ENCODE data around the gene PPP1R9B. TPM values are rescaled to one million over a fixed set of nuclear protein-coding genes. Genes with fewer than 3 reads are reported as not detected.

Gene PPP1R9B
- total RNA-seq, 1 donor, result 53.0 TPM

- Histone ChIP-seq H3K4me3 (ENCODE audit: low read length) (no peak overlapping the region), H3K4me1 (ENCODE audit: insufficient read depth, low read length) (no peaks in the 10 kb centered on the region), H3K9me3 (ENCODE audit: low read depth, low read length) (no peaks in the 10 kb centered on the region), H3K27me3 (ENCODE audit: insufficient read depth, low read length) (peaks cover 9% of the 10 kb centered on the region)
These were observed 39.7 kb downstream of the PPP1R9B start for GRCh38 chr17:50110591-50111349.

- Histone ChIP-seq H3K4me1 (ENCODE audit: insufficient read depth, low read length) (no peaks in the 10 kb centered on the region), H3K9me3 (ENCODE audit: low read depth, low read length) (no peaks in the 10 kb centered on the region), H3K27me3 (ENCODE audit: insufficient read depth, low read length) (no peaks in the 10 kb centered on the region), H3K4me3 (ENCODE audit: low read length) (no peak overlapping the region)
These were observed 40.7 kb downstream of the PPP1R9B start for GRCh38 chr17:50109785-50110184.

- Histone ChIP-seq H3K27me3 (ENCODE audit: insufficient read depth, low read length) (no peaks in the 10 kb centered on the region), H3K4me1 (ENCODE audit: insufficient read depth, low read length) (no peaks in the 10 kb centered on the region), H3K9me3 (ENCODE audit: low read depth, low read length) (no peaks in the 10 kb centered on the region), H3K4me3 (ENCODE audit: low read length) (no peak overlapping the region)
These were observed 41.3 kb downstream of the PPP1R9B start for GRCh38 chr17:50109207-50109606.

- H3K9me3 ChIP-seq (ENCODE audit: low read depth, low read length), result no peaks in the 10 kb centered on the region
- H3K27me3 ChIP-seq (ENCODE audit: insufficient read depth, low read length), result no peaks in the 10 kb centered on the region
- H3K4me3 ChIP-seq (ENCODE audit: low read length), result no peak overlapping the region
- no peaks in the 10 kb centered on the region for H3K4me1 ChIP-seq (ENCODE audit: insufficient read depth, low read length)
These were observed 41.9 kb downstream of the PPP1R9B start for GRCh38 chr17:50108556-50108955.

- no peak overlapping the region for H3K4me3 ChIP-seq (ENCODE audit: low read length)
- H3K9me3 ChIP-seq (ENCODE audit: low read depth, low read length), result no peaks in the 10 kb centered on the region
- H3K27me3 ChIP-seq (ENCODE audit: insufficient read depth, low read length), result no peaks in the 10 kb centered on the region
- H3K4me1 ChIP-seq (ENCODE audit: insufficient read depth, low read length), result no peaks in the 10 kb centered on the region
These were observed 42.6 kb downstream of the PPP1R9B start for GRCh38 chr17:50107790-50108414.

- no peak overlapping the region for H3K4me3 ChIP-seq (ENCODE audit: low read length)
- H3K27me3 ChIP-seq (ENCODE audit: insufficient read depth, low read length), result no peaks in the 10 kb centered on the region
- H3K9me3 ChIP-seq (ENCODE audit: low read depth, low read length), result no peaks in the 10 kb centered on the region
- H3K4me1 ChIP-seq (ENCODE audit: insufficient read depth, low read length), result no peaks in the 10 kb centered on the region
These were observed 43.9 kb downstream of the PPP1R9B start for GRCh38 chr17:50106393-50107131.

GRCh38 chr17:50105811-50106210 is 44.7 kb downstream of the PPP1R9B start:
- Histone ChIP-seq H3K4me3 (ENCODE audit: low read length) (no peak overlapping the region), H3K4me1 (ENCODE audit: insufficient read depth, low read length) (no peaks in the 10 kb centered on the region), H3K27me3 (ENCODE audit: insufficient read depth, low read length) (no peaks in the 10 kb centered on the region), H3K9me3 (ENCODE audit: low read depth, low read length) (no peaks in the 10 kb centered on the region)

GRCh38 chr17:50103941-50104340 is 46.5 kb downstream of the PPP1R9B start:
- Histone ChIP-seq H3K4me3 (ENCODE audit: low read length) (no peak overlapping the region), H3K4me1 (ENCODE audit: insufficient read depth, low read length) (no peaks in the 10 kb centered on the region), H3K27me3 (ENCODE audit: insufficient read depth, low read length) (no peaks in the 10 kb centered on the region)

GRCh38 chr17:50103252-50103651 is 47.2 kb downstream of the PPP1R9B start:
- Histone ChIP-seq H3K9me3 (ENCODE audit: low read depth, low read length) (no peaks in the 10 kb centered on the region), H3K27me3 (ENCODE audit: insufficient read depth, low read length) (no peaks in the 10 kb centered on the region), H3K4me3 (ENCODE audit: low read length) (no peak overlapping the region), H3K4me1 (ENCODE audit: insufficient read depth, low read length) (no peaks in the 10 kb centered on the region)

More at GRCh38 chr17:50103941-50104340, 46.5 kb downstream of the PPP1R9B start:
- no peaks in the 10 kb centered on the region for H3K9me3 ChIP-seq (ENCODE audit: low read depth, low read length)

- H3K27me3 ChIP-seq (ENCODE audit: insufficient read depth, low read length), result no peaks in the 10 kb centered on the region
- H3K9me3 ChIP-seq (ENCODE audit: low read depth, low read length), result no peaks in the 10 kb centered on the region
- no peak overlapping the region for H3K4me3 ChIP-seq (ENCODE audit: low read length)
- H3K4me1 ChIP-seq (ENCODE audit: insufficient read depth, low read length), result no peaks in the 10 kb centered on the region
These were observed 48.1 kb downstream of the PPP1R9B start for GRCh38 chr17:50102164-50102991.

GRCh38 chr17:50101346-50102163 is 48.9 kb downstream of the PPP1R9B start:
- H3K4me3 ChIP-seq (ENCODE audit: low read length), result no peak overlapping the region
- no peaks in the 10 kb centered on the region for H3K27me3 ChIP-seq (ENCODE audit: insufficient read depth, low read length)
- peaks cover 5% of the 10 kb centered on the region for H3K4me1 ChIP-seq (ENCODE audit: insufficient read depth, low read length)
- no peaks in the 10 kb centered on the region for H3K9me3 ChIP-seq (ENCODE audit: low read depth, low read length)

- no peaks in the 10 kb centered on the region for H3K27me3 ChIP-seq (ENCODE audit: insufficient read depth, low read length)
- peaks cover 11% of the 10 kb centered on the region for H3K4me1 ChIP-seq (ENCODE audit: insufficient read depth, low read length)
- no peak overlapping the region for H3K4me3 ChIP-seq (ENCODE audit: low read length)
- H3K9me3 ChIP-seq (ENCODE audit: low read depth, low read length), result no peaks in the 10 kb centered on the region
These were observed 49.5 kb downstream of the PPP1R9B start for GRCh38 chr17:50100921-50101345.

GRCh38 chr17:50100480-50100883 is 50.0 kb downstream of the PPP1R9B start:
- Histone ChIP-seq H3K4me1 (ENCODE audit: insufficient read depth, low read length) (peaks cover 16% of the 10 kb centered on the region), H3K9me3 (ENCODE audit: low read depth, low read length) (no peaks in the 10 kb centered on the region), H3K4me3 (ENCODE audit: low read length) (no peak overlapping the region), H3K27me3 (ENCODE audit: insufficient read depth, low read length) (no peaks in the 10 kb centered on the region)

GRCh38 chr17:50099003-50099402 is 51.5 kb downstream of the PPP1R9B start:
- peaks cover 19% of the 10 kb centered on the region for H3K4me1 ChIP-seq (ENCODE audit: insufficient read depth, low read length)
- H3K9me3 ChIP-seq (ENCODE audit: low read depth, low read length), result no peaks in the 10 kb centered on the region
- H3K4me3 ChIP-seq (ENCODE audit: low read length), result no peak overlapping the region
- H3K27me3 ChIP-seq (ENCODE audit: insufficient read depth, low read length), result no peaks in the 10 kb centered on the region
